DMS 273 (cell line): ENCODE results near the gene HIVEP1.

Experiments
- DNase-seq: peaks from one replicate; lab custom pipeline; 2025; ENCODE audit not compliant: unreplicated experiment; lab: John Stamatoyannopoulos, UW

Gene HIVEP1

DNA sequence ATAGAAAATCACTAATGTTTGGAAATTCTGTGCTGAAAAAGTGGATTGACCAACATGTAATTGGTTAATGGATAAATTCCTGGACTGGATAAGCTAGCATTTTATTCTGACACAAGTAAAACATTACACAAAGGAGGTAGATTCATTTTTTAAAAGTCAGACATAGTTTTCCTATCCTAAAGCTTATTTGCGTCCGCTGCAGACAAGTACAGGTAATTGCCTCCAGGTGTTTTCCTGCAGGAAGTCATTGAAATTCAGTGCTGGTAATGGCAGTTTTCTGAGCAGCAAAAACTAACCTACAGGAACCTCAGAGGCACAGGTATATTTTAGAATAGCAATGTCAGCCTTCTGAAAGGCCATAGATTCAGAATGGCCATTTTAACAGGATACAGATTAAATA is 20.0 kb upstream of the HIVEP1 start:
- DNase-seq: no peak

DNA sequence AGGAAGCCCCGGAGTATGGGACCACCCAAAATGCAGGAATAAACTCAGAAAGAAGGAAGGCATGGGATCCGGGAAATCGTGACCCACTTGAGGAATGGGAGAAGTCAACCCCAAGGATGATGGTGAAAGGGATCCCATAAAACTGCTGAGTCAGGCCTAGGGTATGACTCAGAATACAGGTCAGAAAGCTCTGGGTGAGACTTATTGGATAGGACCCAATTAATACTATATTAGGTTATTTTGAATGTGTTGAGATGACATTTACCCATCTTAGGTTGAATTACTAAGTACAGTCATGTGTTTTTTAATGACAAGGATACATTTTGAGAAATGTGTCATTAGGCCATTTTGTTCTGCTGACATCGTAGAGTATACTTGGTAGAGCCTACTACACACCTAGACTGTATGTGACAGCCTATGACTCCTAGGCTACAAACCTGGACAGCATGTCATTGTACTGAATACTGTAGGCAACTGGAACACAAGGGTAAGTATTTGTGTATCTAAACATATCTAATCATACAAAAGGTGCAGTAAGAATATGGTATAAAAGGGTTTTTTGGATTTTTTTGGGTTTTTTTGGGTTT is 17.1 kb upstream of the HIVEP1 start:
- DNase-seq: no peak

DNA sequence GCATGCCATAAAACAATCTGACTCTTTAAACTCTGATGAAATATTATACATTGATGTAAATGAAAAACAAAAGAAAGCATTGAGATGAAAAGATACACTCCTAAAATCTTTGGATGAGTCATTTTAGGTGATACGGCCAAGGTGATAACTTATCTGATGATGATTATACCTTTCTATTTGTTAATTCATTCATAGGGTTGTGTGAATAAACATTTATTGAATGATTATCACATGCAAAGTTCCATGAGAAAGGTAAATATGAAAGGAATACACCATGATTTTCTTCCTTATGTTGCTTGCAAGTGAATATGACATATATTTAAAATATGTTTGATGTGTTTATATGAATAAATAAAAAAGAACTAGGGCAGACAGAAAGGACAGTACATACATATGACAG is 15.4 kb upstream of the HIVEP1 start:
- DNase-seq: no peak

DNA sequence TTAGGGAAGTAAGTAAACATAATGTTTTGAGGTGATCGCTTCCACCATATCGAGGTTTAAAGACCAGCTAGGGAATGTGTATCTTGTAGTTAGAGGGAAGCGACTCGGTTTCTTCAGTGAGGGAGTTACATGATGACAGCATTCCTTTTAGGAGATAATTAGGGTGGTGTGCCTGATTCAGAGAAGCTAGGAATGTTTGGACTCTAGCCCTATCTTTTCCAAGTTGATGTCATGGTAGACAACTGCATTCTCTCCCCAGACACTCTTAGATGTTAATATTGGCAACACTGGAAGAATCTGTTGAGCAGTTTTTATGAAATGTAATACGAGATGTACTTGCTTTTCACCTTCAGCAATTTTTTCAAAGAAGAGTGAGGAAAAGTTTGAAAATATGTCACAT is 12.9 kb upstream of the HIVEP1 start:
- DNase-seq: no peak

DNA sequence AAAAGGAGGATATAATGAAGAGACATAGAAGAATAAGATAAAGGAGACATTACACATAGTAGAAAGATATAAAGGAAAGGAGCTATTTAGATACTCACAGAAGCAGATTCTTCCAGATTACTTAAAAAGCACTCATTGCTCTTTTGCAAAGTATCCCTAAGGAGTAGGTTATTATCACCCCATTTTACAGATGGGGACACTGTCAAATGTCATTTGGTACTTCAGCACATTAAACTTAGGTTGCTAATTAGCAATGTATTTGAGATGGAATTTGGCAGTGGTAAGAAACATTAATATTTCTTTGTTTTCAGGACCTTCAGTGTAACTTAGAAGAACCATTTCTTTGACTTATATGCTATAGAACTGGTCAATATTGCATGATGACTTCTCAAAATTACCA is 11.9 kb upstream of the HIVEP1 start:
- DNase-seq: no peak

DNA sequence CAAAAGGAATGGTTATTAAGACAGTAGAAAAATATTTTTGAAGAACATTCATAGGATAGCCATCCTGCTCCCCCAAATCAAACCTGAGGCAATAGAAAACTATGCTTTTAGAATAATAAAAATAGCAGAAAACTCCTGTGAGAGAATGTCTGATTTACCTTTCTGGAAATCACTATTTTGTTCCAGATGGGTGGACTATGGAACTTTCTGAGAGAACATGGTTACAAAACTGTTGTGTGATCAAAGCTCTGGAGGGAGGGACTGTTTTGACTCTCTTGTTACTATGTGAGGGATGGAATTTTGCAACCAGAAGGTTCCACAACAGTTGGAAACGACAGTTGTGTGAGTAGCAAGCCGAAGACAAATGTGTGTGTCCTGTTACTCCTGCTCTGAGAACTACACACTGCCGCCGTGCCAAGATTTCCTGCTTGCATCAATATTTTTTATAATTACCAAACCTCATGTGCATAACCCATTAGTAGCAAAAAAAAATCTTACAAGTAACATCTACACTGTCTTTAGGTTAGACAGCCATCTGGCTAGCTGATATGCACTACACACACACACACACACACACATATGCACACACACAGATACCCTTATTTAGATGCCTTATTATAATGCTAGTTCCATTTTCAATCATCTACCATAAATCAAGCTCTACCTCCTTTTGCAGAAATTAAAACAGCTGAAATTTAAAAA is 11.0 kb upstream of the HIVEP1 start:
- no peak for DNase-seq

DNA sequence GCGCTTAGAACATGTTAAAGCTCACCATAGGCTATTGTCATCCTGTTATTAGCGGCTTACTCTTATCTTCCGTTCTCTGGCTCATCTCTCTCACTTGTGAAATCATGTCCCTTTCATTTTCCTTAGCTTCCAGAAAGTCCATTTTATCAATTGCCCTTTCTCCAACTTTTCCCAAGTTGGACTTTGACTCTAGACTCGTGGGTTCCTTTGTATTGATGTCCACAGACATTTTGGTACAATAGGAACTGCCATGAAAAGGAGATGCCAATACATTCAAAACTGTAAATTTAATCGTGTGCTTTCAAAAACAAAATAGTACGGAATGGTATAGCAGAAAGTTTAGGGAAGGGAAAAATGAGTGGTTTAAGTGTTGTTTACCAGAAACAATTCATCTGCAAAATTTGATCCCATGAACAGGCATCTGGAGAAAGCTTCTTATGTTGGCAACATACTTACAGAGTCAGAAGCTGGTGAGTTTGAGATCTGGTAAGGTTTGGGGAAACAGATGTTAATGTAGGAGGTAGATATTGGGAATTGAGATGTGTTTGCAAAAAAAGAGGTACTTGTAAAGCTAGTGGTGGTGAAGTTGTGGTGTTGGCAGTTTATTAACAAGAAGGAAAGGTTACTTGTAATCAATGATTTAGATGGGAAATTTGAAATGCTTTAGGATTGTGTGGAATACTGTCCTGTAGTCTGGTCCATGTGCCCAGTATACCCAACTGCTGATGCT is 10.2 kb upstream of the HIVEP1 start:
- DNase-seq: no peak

DNA sequence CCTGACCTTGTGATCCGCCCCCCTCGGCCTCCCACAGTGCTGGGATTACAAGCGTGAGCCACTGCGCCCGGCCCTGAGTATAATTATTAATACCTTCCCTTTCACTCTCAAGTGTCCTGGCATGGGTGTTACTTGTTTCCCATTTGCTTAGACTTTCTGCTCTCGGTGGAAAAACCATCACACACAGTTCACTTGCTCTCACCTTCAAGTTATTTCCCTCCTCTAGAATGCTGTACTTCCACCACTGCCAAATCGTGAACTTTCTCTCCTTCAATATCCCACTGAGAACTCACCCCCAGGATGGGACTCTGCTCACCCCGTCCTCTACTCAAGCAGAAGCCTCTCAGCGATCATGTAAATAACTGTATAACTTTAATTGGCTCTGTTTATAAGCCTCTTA is 4.6 kb upstream of the HIVEP1 start:
- DNase-seq: no peak

DNA sequence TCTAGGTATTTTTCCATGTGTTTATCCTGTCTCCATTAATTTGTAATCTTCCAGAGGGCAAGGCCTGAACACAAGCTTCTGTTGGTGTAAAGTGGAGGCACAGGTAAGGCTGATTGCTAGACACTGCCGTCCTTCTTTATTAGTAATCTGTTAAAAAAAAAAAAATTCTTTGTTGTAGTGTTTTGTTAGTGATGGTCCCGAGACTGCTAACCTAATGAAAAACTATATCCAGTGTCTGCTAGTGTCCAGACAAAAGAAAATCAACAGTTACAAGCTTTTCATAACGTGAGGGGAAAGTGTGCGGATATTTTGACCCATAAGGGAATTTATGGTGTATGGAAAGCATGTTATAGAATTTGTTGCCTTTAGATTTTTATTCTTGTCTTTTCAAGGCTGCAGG is 4.2 kb upstream of the HIVEP1 start:
- DNase-seq: no peak

DNA sequence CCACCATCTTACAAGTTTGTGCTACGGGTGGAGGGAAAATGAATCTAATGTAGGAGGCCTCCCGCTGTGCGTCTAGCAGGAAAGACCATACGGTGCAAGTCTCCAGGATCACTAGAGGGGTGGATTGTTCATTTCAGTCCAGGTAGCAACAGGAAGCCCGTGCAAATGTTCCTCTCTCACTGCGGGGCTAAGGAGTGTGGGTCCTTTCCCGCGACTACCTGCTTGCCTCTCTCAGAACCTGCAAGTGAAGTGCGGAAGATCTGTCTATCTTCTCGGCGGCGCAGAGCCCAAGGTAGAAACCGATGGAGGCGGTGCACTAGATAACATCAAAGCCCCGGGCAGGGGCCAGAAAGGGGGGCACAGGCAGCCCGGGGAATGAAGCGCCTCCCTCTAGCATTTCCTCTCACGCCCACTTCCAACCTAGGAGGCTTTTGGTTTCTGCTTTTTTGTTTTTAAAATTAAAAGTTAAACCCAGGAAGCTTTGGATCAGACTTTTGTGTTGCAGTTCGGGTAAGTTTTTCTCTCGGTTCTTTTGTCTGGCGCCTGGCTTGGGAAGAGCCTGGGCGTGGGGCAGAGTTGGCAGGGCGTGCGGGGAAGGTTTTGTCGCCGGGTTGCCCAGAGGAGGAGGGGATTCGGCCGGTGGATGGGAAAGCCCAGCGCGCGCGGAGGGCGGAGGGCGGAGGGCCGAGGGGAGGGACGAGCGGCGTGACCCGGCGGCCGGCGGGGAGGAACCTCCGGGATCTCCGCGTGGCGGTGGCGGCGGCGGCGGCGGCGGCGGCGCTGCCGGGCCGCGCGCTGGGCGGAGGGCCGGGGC is 3.5 kb upstream of the HIVEP1 start:
- DNase-seq: peak; percentile 90

DNA sequence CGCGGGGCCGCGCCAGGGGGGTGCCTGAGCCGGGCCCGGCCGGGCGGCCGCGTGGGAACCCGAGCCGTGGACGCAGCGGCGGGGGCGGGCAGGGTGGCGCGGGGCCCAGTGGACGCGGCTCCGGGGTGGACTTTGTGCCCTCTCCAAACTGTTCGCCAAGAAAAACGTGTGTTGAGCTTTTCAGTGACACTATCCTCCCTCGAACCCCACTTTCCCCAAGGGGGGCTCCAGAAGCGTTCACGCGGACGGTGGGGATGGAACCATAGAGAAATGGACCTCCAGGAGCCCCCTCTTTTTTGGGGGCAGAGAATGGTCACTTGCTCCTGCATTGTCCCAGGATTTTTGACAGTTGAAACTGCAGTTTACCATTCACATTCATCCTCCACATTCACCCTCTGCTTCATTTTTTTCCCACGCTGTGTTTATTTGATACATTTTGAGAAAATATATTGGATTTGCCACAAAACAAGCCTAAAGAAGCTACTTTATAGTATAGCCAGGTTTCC is 2.9 kb upstream of the HIVEP1 start:
- DNase-seq: no peak

DNA sequence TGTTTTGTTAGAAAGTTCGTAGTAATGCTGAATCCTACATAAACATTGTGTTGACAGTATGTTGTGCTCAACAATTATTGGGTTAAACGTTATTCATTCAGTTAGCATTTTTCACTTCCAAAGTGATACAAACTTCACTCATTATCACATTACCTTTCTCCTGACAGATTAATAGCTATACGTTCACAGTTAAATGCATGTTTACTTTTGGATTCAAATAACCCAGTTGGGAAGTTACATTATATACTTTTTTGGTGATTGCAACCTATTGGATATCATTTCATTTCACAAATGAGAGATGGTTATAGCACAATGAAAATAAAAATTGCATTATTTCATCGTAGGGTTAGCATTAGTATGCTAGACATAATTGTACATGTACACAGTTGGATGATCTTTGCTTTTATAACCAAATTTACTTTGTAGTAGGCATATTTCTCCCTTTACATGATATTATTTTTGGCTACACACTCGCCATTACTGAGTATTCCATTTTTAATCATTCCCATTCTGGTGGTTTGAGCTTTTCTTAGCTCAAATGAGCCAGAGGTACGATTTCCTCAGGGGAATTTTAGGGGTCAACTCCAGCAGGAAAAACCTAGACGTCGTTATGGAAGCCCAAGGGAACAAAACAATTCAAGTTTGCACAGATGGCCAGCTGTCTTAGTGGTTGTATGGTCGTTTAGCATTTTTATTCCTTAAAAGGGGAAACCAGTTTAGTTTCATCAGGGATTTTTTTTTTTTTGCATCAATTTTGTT is 2.1 kb upstream of the HIVEP1 start:
- peak; percentile 71 for DNase-seq

DNA sequence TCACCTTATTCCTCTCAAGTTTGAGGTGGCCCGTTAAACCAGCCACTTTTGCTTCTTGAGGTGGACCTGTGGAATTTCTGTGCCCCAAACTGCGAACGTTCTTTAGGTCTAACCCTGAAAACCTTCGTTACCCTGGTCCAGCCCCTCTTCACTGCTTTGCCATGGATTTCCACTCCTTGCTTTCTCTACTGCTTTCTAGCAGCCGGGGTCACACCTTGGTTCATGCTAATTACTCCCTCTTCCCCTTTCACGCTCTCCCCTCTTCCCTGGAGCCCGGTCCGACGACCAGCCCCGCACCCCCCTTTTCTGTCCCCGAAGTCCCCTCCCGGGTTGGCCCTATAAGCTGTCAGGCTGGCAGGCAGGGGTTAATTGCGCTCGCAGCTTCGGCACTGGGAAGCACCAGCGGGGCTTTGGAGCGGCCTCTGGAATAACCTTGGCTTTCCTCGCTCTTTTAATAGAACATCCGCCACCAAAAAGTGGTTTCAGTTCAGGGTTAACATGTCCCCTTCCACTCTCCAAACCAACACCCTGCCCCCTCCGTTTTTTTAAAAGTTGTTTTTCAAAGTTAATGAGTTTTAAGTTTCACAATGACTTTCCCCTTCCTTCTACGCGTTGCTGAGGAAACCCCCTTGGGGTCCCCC is 1.4 kb upstream of the HIVEP1 start:
- peak; percentile 90 for DNase-seq

DNA sequence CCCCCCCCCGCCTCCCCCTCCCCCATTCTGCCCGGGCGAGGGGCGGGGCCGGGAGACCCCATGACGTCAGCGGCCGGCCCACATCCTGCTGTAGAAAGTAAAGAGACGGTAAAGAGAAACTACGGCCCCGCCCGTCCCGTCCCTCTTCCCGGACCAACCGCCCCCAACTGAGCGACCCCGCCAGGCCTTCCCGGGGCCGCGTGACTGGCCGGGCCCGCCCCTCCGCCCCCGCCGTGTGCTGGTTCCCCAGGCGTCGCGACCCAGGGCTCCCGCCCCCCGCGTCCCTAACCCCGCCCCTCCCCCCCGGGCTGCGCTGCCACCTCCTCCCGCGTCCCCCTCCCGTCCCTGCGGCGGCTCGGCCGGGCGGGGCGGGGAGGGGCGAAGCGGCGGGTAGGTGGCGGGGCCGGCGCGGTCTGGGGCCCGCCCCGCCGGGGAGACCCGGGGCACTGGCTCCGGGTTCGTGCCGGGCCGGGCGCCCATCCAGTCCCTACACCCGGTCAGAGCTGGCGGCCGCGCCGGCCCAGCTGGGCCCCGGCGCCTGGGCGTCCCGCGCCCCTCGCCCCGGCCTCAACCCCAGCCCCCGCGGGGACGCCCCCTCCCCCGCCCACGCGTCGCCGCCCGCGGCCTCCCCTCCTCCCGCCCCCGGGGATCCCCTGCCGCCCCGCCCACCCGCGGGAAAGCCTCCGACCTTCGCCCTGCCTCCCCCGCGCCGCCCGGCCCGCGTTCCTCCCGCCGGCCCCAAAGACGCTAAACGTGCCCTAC is 655 bp upstream of the HIVEP1 start:
- peak; percentile 97 for DNase-seq

DNA sequence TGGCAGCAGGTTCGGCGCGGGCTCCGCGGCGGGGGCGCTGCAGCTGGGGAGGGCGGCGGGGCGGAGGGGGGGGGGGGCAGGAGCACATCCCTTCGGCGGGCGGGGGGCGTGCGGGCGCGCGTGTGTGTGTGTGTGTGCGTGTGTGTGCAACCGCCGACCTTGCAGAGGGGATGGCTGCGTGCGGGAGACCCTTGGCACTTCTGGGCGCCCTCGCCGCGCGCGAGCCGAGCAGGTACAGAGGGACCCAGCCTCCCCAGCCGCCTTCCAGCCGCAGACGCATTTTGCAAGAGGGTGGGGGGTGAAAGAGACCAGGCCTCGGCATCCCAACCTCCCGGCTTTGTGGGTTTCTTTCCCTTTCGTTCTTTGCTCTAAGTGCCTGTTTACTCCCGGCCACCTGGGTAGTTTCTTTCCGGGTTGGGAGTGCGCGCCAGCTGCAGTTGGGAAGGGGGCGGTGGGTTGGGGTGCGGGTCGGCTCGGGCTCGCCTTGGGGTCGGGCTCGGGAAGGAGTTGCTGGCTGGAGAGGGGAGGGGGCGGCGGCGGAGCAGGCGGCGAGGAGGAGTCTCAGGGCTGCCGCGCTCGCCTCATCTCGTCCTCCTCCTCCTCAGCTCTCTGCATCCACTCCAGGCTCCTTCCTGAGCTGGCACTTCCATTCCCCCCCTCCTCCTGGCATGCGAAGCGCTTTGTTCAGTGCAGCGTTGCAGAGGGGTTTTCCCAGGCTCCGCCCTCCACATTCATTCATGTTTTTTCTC is 620 bp downstream of the HIVEP1 start:
- DNase-seq: peak; percentile 88

DNA sequence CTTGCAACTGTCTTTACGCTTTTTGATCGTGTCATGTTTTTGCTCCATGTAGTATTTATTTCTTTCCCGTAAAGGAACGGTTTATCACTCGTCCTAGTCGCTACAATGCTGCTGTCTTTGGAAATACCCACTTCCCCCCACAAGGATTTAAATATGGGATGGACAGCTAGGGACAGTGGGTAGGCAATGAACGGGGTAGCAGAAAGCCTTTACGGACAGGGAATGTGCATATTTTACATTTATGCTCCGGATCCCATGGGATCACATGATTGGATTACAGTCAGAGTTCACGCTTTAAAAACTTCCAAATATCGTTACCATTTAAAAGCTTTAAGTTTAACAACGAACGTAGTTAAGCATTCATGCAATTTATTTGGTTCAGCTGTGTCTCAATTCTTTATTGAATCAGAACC is 1.2 kb downstream of the HIVEP1 start:
- DNase-seq: no peak

DNA sequence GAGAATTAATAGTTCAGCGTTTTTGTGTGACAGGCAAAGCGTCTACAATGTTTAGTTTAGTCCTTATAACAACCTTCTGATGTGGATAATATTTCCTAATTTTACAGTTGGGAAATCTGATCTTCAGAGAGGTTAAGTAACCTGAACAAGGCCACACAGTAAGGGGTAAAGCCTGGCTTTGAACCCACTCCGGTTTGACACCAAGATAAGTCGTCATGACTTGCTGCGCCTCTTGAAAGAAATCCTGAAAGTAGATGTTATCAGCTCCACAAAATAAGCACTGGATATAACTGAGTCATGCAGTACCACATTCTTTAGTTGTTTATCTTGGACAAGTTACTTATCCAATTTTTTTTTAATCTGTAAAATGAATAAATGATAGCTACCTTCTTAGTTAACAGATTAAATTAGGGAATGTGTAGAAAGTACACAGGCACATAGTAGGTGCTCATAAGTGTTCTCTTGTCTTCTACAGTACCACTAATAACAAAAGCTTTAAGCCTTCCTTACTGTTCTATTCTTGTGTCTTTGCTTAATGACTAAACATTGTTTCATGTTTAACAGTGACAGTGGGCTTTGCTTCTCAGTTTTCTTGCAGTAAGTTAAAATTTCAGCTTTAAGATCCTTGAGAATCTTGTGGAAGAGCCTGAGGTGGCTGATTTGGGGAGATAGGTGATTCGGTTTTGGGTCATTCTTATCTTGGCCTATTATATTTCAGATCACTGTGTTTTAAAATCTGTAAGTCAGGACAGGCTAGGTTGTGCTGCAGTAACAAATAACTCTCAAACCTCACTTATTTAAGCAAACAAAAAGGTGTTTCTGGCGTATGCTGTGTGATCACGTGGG is 2.1 kb downstream of the HIVEP1 start:
- no peak for DNase-seq

DNA sequence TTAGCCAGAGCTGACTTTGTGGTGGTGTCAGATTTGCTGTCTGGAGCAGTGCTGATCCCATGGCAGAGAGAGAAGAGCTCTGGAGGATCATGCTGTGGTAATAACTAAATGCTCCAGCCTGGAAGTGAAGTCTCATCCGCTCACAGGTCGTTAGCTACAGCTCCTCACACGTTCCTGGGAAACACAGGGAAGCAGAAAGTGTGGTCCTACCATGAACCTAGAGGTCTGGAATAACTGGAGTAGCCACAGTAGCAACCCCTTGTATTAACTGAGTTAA is 2.7 kb downstream of the HIVEP1 start:
- DNase-seq: no peak
